Neural progenitor cell (in vitro differentiated cells): ENCODE data around the gene FRMD5. TPM values are rescaled to one million over a fixed set of nuclear protein-coding genes. Genes with fewer than 3 reads are reported as not detected.

ENCODE experiments used
- DNase-seq: peaks from one replicate; pipeline ENCODE4 v3.0.0-alpha.2; 2016; ENCODE audit warnings: low spot score
- H2AFZ ChIP-seq: fragments of 200-600 bp; sonication (generic); replicated peaks from 2 replicates; pipeline ENCODE4 v1.6.1; 2016; ENCODE audit warnings: antibody characterized with exemption
- H3F3A ChIP-seq: fragments of 200-600 bp; sonication (generic); 2 replicates; pipeline ENCODE4 v1.6.1; 2016; ENCODE audit warnings: antibody characterized with exemption, low read depth
- H3K27ac ChIP-seq: fragments of 200-600 bp; sonication (generic); 2 replicates; pipeline ENCODE4 v1.5.1; 2016; ENCODE audit warnings: mild to moderate bottlenecking
- H3K27me3 ChIP-seq: fragments of 200-600 bp; sonication (generic); 2 replicates; pipeline ENCODE4 v1.6.1; 2016; ENCODE audit warnings: mild to moderate bottlenecking, moderate library complexity
- H3K36me3 ChIP-seq: fragments of 200-600 bp; sonication (generic); 2 replicates; pipeline ENCODE4 v1.5.1; 2016
- H3K4me1 ChIP-seq: fragments of 200-600 bp; sonication (generic); 2 replicates; pipeline ENCODE4 v1.6.1; 2016; ENCODE audit warnings: mixed run types
- H3K4me2 ChIP-seq: fragments of 200-600 bp; sonication (generic); 2 replicates; pipeline ENCODE4 v1.6.1; 2016
- H3K4me3 ChIP-seq: fragments of 200-600 bp; sonication (generic); 2 replicates; pipeline ENCODE4 v1.5.1; 2016
- H3K79me2 ChIP-seq: fragments of 200-600 bp; sonication (generic); 2 replicates; pipeline ENCODE4 v1.6.1; 2016; ENCODE audit warnings: low read depth
- H3K9ac ChIP-seq: fragments of 200-600 bp; sonication (generic); 2 replicates; pipeline ENCODE4 v1.6.1; 2016
- H3K9me3 ChIP-seq: fragments of 200-600 bp; sonication (generic); 2 replicates; pipeline ENCODE4 v1.5.1; 2016; ENCODE audit warnings: low read depth
- H4K20me1 ChIP-seq: fragments of 200-600 bp; sonication (generic); 2 replicates; pipeline ENCODE4 v1.6.1; 2016; ENCODE audit warnings: low read depth
- H3K27ac Mint-ChIP-seq: 3 replicates; pipeline ENCODE4 v1.8.0; 2021; ENCODE audit warnings: mixed read lengths
- H3K27me3 Mint-ChIP-seq: 2 replicates; pipeline ENCODE4 v1.8.0; 2022; ENCODE audit warnings: low read depth, mild to moderate bottlenecking, inconsistent platforms, moderate library complexity, mixed read lengths; ENCODE audit not compliant: insufficient read depth
- H3K36me3 Mint-ChIP-seq: 3 replicates; pipeline ENCODE4 v1.8.0; 2021; ENCODE audit warnings: mixed read lengths
- H3K4me1 Mint-ChIP-seq: 3 replicates; pipeline ENCODE4 v1.8.0; 2021; ENCODE audit warnings: mixed read lengths
- H3K4me3 Mint-ChIP-seq: 3 replicates; pipeline ENCODE4 v1.8.0; 2021; ENCODE audit warnings: mild to moderate bottlenecking, moderate library complexity, mixed read lengths
- H3K9me3 Mint-ChIP-seq: 3 replicates; pipeline ENCODE4 v1.8.0; 2020; ENCODE audit warnings: mixed read lengths
- EZH2 ChIP-seq: fragments of 200-600 bp; sonication (generic); IDR thresholded peaks from 2 replicates; pipeline ENCODE4 v1.6.1; 2017; ENCODE audit warnings: antibody characterized with exemption, mild to moderate bottlenecking, moderate library complexity
- EZH2phosphoT487 ChIP-seq: fragments of 200-600 bp; sonication (generic); IDR thresholded peaks from 2 replicates; pipeline ENCODE4 v1.6.1; 2017; ENCODE audit warnings: antibody characterized with exemption
- total RNA-seq: library from RNA; depleted of rRNA; stranded (reverse); fragments of >200 nt; gene quantifications from 2 replicates; pipeline ENCODE4 v1.2.3, GENCODE V29; 2015; ENCODE audit warnings: low replicate concordance
- TF ChIP-seq, protein P1 (sequence below): fragments of 200-600 bp; sonication (generic); IDR thresholded peaks from 2 replicates; pipeline ENCODE4 v1.5.1; 2017; ENCODE audit warnings: antibody characterized with exemption, mild to moderate bottlenecking

Gene FRMD5
- total RNA-seq, 1 donor from 2014 or later, result 10.1 TPM

DNA sequence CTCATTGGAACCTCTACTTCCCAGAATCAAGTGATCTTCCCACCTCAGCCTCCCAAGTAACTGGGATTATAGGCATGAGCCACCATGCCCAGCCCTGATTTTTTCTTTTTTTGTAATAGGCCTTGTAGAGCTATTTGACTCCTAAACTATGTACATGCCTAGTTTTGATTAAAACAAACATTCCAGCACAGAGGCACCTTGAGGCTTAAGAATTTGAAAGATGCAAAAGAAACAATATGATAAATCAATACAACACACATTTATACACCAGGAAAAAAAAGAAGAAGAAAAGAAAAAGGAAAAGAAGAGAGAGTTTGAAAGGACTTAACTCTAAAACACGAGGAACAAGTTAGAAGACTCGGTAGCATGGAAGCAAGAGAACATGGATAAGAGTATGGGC, 13.9 kb upstream of the FRMD5 start:
- H3K36me3 ChIP-seq, result no peaks in the 10 kb centered on the region
- no peaks in the 10 kb centered on the region for H3K4me1 ChIP-seq
- no peak overlapping the region for H3K9ac ChIP-seq
- no peaks in the 10 kb centered on the region for H3K9me3 ChIP-seq
- H3K4me3 ChIP-seq, result no peak overlapping the region
- peak overlapping the region; percentile 34 for H2AFZ ChIP-seq
- H3K4me1 Mint-ChIP-seq, result no peaks in the 10 kb centered on the region
- no peaks in the 10 kb centered on the region for H3K36me3 Mint-ChIP-seq
- no peaks in the 10 kb centered on the region for H3K9me3 Mint-ChIP-seq
- no peak overlapping the region for H3K4me3 Mint-ChIP-seq
- peaks cover 8% of the 10 kb centered on the region for H3K27me3 Mint-ChIP-seq
- no peaks in the 10 kb centered on the region for H4K20me1 ChIP-seq
- H3K79me2 ChIP-seq, result no peaks in the 10 kb centered on the region
- H3K27me3 ChIP-seq, result no peaks in the 10 kb centered on the region
- TF ChIP-seq EZH2, result no peak
- no peak for TF ChIP-seq EZH2phosphoT487
- TF ChIP-seq, protein P1, sequence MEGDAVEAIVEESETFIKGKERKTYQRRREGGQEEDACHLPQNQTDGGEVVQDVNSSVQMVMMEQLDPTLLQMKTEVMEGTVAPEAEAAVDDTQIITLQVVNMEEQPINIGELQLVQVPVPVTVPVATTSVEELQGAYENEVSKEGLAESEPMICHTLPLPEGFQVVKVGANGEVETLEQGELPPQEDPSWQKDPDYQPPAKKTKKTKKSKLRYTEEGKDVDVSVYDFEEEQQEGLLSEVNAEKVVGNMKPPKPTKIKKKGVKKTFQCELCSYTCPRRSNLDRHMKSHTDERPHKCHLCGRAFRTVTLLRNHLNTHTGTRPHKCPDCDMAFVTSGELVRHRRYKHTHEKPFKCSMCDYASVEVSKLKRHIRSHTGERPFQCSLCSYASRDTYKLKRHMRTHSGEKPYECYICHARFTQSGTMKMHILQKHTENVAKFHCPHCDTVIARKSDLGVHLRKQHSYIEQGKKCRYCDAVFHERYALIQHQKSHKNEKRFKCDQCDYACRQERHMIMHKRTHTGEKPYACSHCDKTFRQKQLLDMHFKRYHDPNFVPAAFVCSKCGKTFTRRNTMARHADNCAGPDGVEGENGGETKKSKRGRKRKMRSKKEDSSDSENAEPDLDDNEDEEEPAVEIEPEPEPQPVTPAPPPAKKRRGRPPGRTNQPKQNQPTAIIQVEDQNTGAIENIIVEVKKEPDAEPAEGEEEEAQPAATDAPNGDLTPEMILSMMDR, result no peak
- no peak overlapping the region for H3K27ac Mint-ChIP-seq
- H3K27ac ChIP-seq, result no peak overlapping the region
- no peak for DNase-seq
- no peaks in the 10 kb centered on the region for H3F3A ChIP-seq
- H3K4me2 ChIP-seq, result no peak overlapping the region

DNA sequence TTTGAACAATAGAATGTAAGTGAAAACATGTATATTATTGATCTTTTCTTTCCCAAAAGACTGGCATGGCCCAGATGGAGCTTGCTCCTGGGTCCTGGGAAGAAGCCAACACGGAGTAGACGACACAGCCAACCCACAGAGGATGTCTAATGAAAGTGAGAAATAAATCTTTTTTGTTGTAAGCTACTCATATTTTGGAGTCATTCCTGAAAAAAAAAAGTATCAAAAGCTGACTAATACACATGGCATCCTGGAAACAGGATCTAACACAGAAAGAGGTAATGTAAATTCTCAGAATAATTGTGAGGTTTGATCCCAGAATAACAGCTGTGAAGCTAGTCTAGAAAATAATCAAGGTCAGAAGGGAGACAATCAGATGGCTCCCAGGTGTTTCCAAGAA, 12.6 kb upstream of the FRMD5 start:
- H2AFZ ChIP-seq, result no peak overlapping the region
- H3K27ac Mint-ChIP-seq, result no peak overlapping the region

DNA sequence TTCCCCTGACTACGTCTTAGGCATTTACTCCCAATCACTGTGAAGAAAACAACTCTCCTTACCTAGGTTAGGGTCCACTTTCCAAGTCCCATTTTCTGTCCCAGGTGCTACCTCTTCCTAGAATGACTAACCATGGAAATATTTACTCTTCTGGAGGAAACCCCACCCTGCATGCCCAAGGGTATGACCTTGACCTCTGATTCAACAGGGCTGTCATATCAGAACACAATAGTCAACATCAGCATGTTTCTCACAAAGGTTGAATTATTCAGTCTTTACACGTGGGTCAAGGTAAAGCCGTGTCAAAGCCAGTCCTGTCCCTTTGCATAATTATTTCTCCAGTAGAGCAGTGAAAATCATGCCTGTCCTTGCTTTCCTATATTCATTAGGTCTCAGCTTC, 4.3 kb upstream of the FRMD5 start:
- H3K27ac ChIP-seq, result no peak overlapping the region
- peaks cover 3% of the 10 kb centered on the region for H3K27me3 ChIP-seq
- H3K4me1 ChIP-seq, result no peaks in the 10 kb centered on the region
- Mint-ChIP-seq H3K9me3 (no peaks in the 10 kb centered on the region), H3K27ac (no peak overlapping the region), H3K4me3 (no peak overlapping the region), H3K27me3 (peaks cover 14% of the 10 kb centered on the region), H3K4me1 (peaks cover 5% of the 10 kb centered on the region), H3K36me3 (no peaks in the 10 kb centered on the region)
- no peaks in the 10 kb centered on the region for H4K20me1 ChIP-seq
- no peak for DNase-seq
- no peak for TF ChIP-seq EZH2
- TF ChIP-seq EZH2phosphoT487, result no peak
- TF ChIP-seq, protein P1, result no peak
- no peak overlapping the region for H3K4me3 ChIP-seq
- peaks cover 5% of the 10 kb centered on the region for H3F3A ChIP-seq
- H3K9me3 ChIP-seq, result no peaks in the 10 kb centered on the region
- no peak overlapping the region for H3K4me2 ChIP-seq
- H3K36me3 ChIP-seq, result no peaks in the 10 kb centered on the region
- no peak overlapping the region for H2AFZ ChIP-seq
- H3K9ac ChIP-seq, result no peak overlapping the region
- no peaks in the 10 kb centered on the region for H3K79me2 ChIP-seq

More for the DNA sequence above, 12.6 kb upstream of the FRMD5 start:
- no peak for DNase-seq
- no peak overlapping the region for H3K27ac ChIP-seq
- H3K79me2 ChIP-seq, result no peaks in the 10 kb centered on the region
- no peaks in the 10 kb centered on the region for H3K4me1 ChIP-seq
- no peak overlapping the region for H3K4me2 ChIP-seq
- TF ChIP-seq, protein P1, result no peak
- TF ChIP-seq EZH2phosphoT487 (no peak), EZH2 (no peak)
- H4K20me1 ChIP-seq, result no peaks in the 10 kb centered on the region
- H3K4me3 Mint-ChIP-seq, result no peak overlapping the region
- no peaks in the 10 kb centered on the region for H3K9me3 Mint-ChIP-seq
- no peak overlapping the region for H3K9ac ChIP-seq
- H3K36me3 Mint-ChIP-seq, result no peaks in the 10 kb centered on the region
- no peak overlapping the region for H3K4me3 ChIP-seq
- no peaks in the 10 kb centered on the region for H3F3A ChIP-seq
- H3K9me3 ChIP-seq, result no peaks in the 10 kb centered on the region
- H3K27me3 ChIP-seq, result no peaks in the 10 kb centered on the region
- no peaks in the 10 kb centered on the region for H3K4me1 Mint-ChIP-seq
- no peaks in the 10 kb centered on the region for H3K36me3 ChIP-seq
- H3K27me3 Mint-ChIP-seq, result peaks cover 8% of the 10 kb centered on the region
